GM21576 (cell line): Measurements from ENCODE around the gene TNS3.

Experiments used
- ATAC-seq: cut with Tn5 transposase; IDR thresholded peaks from one replicate; pipeline ENCODE4 v1.9.1; 2021; ENCODE audit warnings: mild to moderate bottlenecking, moderate library complexity; ENCODE audit not compliant: unreplicated experiment

Gene TNS3

DNA sequence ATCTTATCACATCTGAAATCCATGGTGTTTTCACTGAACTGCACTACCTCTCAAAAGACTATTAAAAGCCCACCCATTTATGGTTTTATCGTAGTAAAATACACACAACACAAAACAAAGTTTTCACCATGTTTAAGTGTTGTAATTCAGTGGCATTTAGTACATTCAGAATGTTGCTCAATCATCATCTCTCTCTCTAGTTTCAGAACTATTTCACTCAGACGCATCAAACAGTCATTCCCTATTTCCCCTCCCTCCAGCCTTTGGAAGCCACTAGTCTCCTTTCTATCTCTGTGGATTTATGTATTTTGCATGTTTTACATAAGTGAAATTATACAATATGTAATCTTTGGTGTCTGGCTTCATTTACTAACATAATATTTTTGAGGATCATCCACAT is 332.6 kb downstream of the TNS3 start:
- no peak for ATAC-seq

DNA sequence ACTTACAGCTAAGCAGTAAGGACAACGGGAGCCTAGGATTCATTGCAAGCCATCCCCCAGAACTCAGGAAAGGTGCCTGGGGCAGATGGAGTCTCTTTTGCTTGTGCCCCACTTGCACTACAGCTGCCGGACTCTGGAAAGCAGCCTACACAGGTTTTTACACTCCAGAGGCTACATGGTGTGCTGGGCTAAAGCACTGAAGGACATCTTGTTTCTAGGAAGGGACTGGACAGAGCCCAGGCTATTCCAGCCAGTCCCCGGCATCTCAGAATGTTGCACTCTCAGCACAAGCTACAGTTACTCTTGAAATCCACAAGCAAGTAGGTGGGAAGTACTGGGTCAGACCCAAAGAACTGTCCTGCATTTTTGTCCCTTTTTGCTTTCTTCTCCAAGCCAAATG is 333.1 kb downstream of the TNS3 start:
- ATAC-seq, result no peak

DNA sequence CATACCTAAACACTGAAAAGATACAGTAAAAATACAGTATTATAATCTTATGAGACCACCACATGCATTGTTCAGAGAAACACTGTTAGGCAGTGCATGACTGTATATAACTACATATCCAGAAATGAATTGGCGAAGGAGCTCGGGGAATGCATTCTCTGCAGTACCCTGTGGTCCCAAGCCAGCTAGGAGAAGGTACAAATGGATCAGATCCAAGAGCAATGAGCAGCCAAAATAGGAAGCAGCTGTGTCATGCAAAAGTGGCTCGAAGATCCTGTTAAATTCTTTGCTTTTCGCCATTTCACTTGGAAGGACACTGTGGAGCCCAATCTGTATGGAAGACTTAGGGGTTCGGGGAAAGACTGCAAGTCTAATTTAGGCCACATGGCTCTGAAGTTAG is 334.8 kb downstream of the TNS3 start:
- ATAC-seq, result no peak

DNA sequence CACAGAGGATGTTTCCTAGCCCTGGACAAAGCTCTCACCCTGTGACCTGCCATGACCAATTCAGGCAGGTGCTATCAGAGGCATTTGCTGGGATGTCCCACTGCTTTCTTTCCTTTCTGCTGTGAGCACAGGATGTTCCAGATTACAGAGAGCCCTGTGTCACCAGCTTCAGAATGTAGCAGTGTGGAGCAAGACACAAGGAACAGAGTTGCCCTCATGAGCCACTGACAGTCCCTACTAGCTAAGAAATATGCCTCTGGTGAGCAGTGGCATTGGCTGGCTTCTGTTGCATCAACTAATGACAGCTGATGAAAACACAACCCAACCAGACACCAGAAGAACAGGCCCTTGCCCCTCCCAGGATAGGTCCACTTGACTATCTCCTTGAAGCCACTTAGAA is 337.2 kb downstream of the TNS3 start:
- ATAC-seq, result no peak

DNA sequence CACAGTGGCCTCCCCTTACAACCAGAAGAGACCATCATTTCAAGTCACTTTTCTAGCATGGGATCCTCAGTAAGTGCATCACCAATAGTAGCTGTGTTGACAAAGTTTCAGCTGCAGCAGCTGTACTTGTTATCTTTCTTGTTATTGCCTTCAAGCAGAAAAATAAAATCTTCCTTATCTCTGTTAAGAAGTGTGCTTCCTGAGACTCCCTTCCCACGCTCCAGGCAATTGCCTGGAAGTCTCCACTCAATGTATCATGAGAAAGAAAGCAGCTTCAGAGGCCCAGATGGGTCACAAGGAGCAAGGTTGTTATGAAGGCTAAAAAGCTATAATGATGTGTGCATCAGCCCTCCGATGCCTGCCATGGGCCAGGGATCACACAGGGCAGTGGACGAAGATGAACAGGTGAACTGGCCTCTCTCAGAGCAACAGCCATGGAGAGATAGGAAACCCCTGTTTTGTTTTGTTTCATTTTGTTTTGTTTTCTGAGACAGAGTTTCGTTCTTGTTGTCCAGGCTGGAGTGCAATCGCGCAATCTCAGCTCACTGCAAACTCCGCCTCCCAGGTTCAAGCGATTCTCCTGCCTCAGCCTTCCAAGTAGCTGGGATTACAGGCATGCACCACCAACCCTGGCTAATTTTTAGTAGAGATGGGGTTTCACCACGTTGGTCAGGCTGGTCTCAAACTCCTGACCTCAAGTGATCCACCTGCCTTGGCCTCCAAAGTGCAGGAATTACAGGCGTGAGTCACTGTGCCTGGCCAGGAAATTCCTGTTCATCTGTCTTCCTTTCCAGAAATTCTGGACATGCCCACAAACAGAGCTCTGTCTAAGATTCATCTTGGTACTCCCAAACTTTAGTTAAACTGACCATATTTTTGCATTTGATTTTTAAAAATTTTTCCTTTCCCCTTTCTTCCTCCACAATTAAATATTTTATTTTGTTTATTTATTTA is 340.5 kb downstream of the TNS3 start:
- no peak for ATAC-seq

DNA sequence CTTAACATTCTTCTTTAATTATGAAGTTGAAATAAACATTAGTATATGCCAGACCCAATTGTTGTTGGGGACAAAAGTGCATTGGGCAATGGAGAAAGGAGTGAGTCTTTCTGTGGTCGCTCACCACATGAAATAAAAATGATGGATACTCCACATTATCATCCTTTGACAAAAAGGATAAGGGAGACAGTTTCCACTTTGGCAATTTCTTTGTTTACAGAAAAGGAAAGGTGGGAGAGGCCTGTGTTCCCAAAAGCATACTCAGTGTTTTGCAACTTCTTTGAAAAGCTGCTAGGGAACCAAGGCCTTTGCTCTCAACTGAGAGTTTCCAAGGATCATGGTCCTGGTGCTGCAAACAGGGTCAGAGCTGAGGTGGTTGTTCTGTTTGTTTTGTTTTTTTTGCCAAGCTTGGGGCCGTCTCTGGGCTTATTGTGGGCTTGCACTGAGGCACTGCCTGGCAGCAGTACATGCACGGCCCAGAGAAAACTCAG is 341.9 kb downstream of the TNS3 start:
- no peak for ATAC-seq

DNA sequence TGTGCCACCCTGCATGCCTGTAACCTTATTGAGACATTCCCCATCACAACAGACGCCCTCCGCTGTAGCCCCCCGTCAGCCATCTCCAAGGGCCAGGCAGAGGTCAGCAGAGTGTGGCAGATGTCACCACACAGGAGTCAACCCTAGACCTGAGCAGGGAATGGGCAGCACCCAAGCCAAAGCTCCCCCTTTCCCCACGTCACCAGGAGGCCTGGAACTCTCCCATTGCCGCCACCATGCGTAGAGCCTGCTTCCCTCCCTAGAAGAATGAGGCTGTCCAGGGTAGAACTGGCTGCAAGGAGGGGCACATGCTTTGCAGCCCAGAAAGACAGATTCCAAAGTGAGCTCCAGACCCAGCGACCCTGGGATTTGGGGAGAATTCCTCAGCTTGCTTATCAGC is 342.9 kb downstream of the TNS3 start:
- ATAC-seq, result no peak

DNA sequence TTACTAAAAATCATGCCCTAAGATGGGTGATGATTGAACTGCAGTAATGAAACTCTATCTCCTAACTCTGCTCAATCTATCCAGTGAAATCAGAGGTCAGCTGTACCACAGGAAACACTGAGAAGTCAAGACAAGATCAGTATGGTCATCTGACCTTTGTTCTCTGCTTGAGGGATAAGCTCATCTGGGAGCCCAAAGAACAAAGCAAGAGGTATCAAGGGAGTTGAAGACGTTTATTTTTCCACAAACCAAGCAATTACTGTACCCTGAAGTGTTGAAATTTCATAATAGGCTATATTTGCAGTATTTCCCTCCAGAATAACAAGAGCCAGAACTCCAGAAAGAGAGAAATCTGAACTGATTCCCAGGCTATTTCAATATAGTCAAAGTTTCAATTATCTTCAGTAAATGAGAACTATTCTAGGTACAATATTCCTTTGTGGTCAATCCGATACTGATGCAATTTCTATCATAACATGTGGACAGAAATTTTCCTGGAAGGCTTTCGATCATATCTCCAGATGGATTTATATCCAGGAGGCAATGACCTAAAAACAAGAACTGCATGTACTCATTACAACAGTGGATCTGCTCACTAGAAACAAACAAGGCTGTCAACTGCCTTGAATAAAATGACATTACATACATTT is 345.3 kb downstream of the TNS3 start:
- ATAC-seq, result no peak

DNA sequence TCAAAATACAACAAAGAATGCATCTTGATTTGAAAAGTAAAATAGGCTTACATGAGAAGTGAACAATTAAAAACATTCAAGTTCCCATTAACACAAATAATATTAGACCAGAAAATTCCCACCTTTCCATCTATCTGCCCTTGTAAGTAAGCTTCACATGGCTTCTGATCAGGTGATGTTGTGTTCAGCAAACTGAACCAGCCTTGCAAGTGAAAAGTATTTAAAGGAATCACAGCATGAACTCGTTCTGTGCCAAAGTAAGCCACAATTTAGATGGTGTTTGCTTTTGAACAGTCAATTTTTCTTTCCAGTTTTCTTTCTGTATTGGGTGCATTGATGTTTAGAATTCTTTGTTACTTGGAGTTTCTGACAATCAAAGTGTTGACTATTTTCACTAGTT is 347.9 kb downstream of the TNS3 start:
- no peak for ATAC-seq

DNA sequence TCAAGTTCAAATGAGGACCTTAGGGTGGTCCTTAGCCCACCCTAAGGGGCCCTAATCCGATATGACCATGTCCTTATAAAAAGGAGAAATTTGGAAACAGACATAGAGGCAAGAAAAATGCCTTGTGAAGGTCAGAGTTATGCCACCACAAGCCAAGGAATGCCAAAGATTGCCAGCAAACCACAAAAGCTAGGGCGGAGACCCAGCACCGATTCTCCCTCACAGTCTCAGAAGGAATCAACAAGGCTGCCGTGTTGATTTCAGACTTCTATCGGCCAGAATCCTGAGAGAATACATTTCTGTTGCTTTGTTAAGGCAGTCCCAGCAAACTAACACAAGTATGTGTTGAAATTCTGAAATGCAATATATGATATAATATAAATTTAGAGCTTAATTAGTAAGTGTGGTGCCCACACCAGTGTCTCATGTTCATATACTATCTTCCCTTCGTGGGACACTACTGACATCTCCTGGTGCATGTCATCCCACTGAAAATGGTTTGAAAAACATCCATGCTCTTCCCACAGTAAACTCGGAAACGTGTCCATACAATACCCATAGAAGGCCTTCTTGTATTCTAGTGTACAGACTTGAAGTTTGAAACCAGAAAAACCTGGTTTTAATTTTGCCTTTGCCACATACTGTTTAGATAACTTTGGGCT is 349.0 kb downstream of the TNS3 start:
- no peak for ATAC-seq

DNA sequence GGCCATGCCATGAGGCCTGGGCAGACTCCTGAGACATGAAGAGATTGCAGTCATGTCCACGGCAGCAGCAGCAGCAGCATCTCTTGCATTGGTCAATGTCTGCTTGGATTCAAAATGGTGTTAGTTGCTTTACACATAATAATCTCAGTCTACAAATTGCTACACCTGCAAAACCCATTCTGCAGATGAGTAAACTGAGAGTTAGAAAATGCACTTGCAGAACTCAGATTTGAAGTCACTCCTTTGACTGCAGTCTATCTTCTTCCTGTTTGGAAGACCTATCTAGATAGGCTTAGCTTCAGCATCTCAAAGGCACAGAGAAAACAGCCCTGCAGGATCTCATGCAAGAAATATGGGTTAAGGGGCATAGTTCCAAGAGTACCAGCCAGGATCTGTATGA is 350.3 kb downstream of the TNS3 start:
- no peak for ATAC-seq

DNA sequence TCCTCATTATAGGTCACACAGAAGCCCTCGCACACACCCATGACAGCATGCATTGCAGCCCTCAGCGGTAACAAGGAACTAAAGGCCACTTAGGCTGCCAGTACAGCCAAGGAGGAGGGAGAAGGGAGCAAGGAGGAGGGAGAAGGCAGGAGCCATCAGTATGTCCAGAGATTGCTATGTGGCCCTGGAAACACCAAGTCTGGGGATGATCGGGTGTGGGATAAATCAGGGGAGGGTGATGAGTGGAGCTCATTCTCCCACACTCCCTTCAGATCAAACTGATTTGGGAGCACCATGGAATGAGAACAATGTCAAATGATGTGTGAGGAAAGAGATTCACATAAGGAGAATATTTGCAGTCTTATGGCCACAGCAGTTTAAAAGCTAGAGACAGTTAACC is 350.9 kb downstream of the TNS3 start:
- ATAC-seq, result no peak

DNA sequence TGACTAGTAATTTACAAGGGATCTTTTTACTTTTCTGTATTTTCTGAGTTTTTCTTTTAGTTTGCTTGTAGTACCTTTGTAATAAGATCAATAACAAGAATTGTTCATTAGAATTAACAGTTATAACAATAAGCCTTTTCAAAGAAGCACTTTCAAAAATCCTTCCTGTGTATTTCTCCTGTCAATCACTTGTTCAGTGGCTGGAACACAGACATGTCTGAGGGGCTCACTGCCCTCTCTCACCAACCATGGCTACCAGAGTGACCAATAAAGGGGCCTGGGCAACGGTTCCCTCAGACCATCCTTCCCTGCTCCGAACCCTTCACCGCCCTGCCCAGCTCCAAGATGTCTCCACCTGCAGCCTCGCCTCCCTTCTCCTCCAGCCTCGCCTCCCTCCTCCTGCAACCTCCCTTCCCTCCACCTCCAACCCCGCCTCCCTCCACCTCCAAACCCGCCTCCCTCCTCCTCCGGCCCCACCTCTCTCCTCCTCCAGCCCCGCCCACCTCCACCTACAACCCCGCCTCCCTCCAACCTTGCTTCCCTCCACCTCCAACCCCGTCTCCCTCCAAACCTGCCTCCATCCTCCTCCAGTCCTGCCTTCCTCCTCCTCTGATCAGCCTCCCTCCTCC is 353.4 kb downstream of the TNS3 start:
- no peak for ATAC-seq

DNA sequence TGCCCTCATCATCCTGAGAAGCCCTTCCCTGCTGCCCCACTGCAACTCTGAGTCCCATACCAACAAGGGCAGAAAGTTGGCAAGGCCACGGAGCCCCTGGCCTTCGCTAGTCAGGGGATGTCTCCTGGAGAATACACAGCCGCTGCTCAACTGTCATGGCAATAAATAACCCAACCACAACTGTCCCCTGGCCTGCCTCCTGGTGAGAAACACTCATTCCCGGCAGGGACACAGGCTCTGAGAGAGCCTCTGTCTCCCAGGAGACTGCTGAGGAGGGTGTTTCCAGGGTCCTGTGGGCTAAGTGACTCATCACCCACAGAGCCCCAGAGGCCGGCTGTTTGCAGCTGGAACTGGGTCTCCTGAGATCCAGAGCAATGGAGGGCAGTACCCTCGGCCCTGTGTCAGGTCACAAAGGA is 354.1 kb downstream of the TNS3 start:
- peak; percentile 61 for ATAC-seq

DNA sequence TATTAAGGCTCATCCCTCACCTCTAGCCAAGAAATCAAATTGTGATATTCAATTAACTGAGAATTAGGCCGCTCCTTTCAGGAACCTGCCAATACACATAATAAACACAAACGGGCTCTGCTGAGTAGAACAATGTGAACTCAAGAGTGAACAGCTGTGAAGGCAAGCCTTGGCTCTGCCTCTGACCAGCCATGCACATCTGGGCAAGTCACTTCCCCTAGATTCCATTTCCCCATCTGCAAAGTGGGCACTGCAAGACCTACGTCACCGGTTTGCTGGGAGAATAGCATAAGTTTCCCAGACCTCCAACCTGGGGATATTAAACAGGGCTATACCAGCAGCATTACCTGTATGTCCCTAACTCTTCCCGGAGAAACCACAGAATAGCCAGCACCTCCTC is 355.2 kb downstream of the TNS3 start:
- no peak for ATAC-seq

DNA sequence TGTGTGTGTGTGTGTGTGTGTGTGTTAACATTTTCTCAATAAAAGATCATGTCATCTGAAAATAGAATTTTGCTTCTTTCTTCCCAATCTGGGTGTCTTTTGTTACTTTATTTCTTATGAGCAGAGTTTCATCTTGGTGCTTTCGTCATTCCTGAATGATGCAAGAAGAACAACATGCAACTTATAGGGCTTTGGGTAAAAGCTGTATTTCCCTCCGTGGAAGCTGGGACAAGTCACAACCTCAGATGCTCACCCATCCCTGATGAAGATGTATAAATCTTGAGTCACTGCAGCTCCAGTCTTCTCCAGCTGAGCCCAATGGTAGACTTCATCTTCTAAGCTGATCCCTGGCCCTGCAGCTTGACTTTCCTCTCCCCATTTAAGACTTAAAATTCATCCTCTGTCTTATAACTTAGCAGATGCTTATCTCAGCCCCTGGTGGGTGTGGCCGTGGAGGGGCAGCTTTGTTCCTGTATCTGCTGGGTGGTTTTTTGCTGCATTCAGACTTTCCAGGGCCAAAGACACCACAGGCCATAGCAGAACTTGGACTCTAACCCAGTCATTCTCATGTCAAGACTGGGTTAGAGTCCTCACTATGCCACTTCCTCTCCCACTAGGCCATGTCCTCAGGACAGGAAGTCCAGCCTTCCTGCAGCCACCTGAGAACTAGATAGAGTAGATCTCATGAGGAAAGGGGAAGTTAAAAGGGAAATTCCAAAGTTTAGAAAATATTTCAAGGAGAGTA is 356.4 kb downstream of the TNS3 start:
- ATAC-seq, result no peak
